H1 (cell line): Measurements from ENCODE around the gene CD3D. TPM values are rescaled to one million over a fixed set of nuclear protein-coding genes. Genes with fewer than 3 reads are reported as not detected.

Experiments used
- CHD1 ChIP-seq: IDR thresholded peaks from 2 replicates; pipeline ENCODE4 v1.6.1; 2012; ENCODE audit warnings: low read depth, low read length, improper control_type of control experiment
- CHD7 ChIP-seq: fragments of 300-600 bp; sonication (generic); IDR thresholded peaks from 2 replicates; pipeline ENCODE4 v1.7.1; 2012; ENCODE audit warnings: low read length, moderate library complexity, mild to moderate bottlenecking, inconsistent platforms; ENCODE audit not compliant: insufficient replicate concordance
- CTBP2 ChIP-seq: IDR thresholded peaks from 2 replicates; pipeline ENCODE4 v1.7.0; 2011; ENCODE audit warnings: borderline replicate concordance, mild to moderate bottlenecking, moderate library complexity, mixed read lengths, low read length; ENCODE audit not compliant: insufficient read depth, insufficient read length
- KDM1A ChIP-seq: fragments of 200-600, 300-600 bp; sonication (generic); IDR thresholded peaks from 2 replicates; pipeline ENCODE4 v1.7.1; 2016; ENCODE audit warnings: mild to moderate bottlenecking, low read length, borderline replicate concordance
- SRF ChIP-seq: IDR thresholded peaks from 2 replicates; pipeline ENCODE4 v1.6.1; 2011; ENCODE audit warnings: mild to moderate bottlenecking, low read depth, low read length, moderate library complexity
- TBP ChIP-seq: IDR thresholded peaks from 2 replicates; pipeline ENCODE4 v1.6.1; 2011; ENCODE audit warnings: low read depth, low read length, improper control_type of control experiment
- ZNF274 ChIP-seq: IDR thresholded peaks from 2 replicates; pipeline ENCODE4 v1.7.0; 2012; ENCODE audit warnings: low read length, borderline replicate concordance; ENCODE audit errors: extremely low read depth
- polyA plus RNA-seq, 7 experiments: library from polyadenylated mRNA; depleted of rRNA in 3 of 7; stranded (reverse) in 5 of 7; unstranded in 2 of 7; fragments of >200 nt in 5 of 7; fragments of 200-250 nt in 2 of 7; gene quantifications; 1 replicate in 5 of 7; 2 replicates in 1 of 7; 4 replicates in 1 of 7; pipeline versions ENCODE4 v1.2.1 to v1.2.3, GENCODE V29; 2011 to 2013; ENCODE audit warnings: missing spikeins in 2 of 7, mixed read lengths in 2 of 7
- total RNA-seq: library from RNA; stranded (reverse); fragmentation: NEBNext Ultra II Directional; extraction: Animal tissue kit (Norgen Biotek cat#: 25700); gene quantifications from 2 replicates; pipeline ENCODE4 v1.2.1, GENCODE V29; 2021

Gene CD3D
- total and polyA plus RNA-seq, 2 of the 8 experiments (the other 6 are each of a cell fraction or from before 2014, with no cell fraction given), result not detected

DNA sequence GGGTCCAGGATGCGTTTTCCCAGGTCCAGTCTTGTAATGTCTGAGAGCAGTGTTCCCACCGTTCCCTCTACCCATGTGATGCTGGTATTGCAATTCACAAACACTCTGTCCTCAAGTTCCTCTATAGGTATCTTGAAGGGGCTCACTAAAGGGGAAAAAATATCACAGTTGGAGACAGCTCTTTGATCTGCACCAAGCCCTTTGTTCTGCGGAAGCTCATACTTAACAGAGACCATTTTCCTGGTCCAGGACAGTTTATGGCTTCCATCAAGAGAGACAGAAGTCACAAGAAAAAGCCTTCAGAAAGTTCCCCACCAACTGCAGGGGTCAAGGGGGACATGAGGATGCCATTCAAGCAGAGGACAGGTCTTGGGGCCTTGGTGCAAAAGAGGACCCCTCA lies 2.1 kb downstream of the CD3D start (continued):
- TF ChIP-seq SRF, result no peak
- TF ChIP-seq CHD1, result no peak
- no peak for TF ChIP-seq ZNF274
- TF ChIP-seq CTBP2, result no peak
- TF ChIP-seq CHD7, result no peak
- TF ChIP-seq KDM1A, result no peak
- TF ChIP-seq TBP, result no peak
